CD4-positive, alpha-beta T cell treated with Interleukin-12 subunit alpha and Interleukin-12 subunit beta, for 1 hour (primary cell): ENCODE measurements around the gene SPATA33.
"Not testable (repeated sequence)": the region's sequence is repeated elsewhere in the genome, so short reads cannot be mapped to it uniquely, and the experiment has no call there.

Experiments used
- DNase-seq: peaks from one replicate; pipeline ENCODE4 v3.0.0-alpha.2; 2020

Gene SPATA33

DNA sequence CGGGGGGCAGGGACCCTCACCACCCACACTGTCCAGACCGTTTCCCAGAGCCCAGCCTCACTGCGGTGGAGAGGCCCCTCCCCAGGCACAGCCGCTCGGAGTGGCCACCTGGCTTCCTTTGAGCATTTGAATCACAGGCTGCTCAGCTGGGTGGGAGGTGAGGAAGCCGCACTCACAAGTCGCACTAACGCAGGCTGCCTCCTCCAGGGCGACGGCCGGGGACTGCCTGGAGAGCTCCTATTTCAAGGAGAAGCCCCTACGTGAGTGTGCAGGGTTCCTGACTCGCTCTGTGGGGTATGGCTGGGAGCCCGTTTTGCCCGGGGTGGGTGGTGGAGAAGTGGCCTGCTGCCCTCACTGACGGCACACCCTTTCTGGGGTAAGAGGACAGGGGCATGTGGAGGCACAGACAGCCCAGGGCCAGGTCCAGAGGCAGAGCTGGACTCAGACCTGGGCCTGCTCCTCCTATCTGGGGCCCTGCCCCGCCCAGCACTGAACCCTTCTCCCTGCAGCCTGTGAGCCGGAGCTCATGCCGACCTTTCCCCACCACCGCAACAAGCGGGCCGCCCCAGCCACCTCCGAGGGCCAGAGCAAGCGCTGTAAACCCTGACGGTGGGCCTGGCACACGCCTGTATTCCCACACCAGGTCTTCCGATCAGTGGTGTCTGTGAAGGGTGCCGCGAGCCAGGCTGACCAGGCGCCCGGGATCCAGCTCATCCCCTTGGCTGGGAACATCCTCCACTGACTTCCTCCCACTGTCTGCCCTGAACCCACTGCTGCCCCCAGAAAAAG, 37.6 kb downstream of the SPATA33 start:
- no peak for DNase-seq

DNA sequence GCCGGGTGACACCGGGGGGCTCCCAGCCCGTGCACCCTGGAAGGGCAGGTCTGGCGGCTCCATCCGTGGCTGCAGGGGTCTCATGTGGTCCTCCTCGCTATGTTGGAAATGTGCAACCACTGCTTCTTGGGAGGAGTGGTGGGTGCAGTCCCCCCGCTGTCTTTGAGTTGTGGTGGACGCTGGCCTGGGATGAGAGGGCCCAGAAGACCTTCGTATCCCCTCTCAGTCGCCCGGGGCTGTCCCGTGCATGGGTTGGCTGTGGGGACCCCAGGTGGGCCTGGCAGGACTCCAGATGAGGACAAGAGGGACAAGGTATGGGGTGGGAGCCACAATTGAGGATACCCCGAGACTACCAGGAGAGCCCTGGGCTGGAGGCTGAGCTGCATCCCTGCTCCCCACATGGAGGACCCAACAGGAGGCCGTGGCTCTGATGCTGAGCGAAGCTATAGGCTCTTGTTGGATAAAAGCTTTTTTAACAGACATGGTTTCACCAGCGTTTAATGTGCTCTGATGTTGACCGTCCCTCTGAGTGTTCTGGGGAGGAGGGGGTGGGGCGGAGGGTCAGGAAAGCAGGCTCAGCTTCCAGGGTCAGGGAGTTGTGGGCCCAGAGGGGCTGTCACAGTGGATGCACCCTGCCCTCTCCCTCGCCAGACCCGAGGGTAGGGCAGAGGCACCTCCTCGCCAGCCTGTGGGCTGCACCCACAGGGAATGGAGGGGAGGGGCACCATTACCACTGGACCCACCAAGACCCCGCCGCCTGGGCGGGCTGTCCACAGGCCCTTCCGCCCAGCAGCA, 38.4 kb downstream of the SPATA33 start:
- no peak for DNase-seq

DNA sequence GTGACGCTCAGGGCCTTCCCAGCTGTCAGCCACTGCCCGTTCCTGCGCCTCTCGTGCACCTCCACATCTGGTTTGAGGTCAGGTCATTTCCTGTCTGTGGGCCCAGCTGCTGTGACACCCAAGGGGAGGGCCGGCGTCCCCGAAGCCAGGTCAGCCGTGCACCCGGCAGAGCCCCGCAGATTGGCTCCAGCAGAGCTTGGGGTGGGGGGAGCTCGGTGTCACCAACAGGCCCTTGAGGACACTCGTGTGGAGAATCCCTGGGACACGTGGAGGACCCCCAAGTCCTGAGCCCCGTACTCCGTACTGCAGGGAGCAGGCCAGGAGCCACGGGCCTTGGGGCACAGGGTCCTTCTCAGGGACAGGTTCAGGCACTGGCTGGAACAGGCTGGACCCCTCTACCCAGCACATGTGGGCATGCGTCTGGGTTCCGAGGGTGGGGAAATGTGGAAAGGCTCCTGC, 39.1 kb downstream of the SPATA33 start:
- peak; percentile 60 for DNase-seq

DNA sequence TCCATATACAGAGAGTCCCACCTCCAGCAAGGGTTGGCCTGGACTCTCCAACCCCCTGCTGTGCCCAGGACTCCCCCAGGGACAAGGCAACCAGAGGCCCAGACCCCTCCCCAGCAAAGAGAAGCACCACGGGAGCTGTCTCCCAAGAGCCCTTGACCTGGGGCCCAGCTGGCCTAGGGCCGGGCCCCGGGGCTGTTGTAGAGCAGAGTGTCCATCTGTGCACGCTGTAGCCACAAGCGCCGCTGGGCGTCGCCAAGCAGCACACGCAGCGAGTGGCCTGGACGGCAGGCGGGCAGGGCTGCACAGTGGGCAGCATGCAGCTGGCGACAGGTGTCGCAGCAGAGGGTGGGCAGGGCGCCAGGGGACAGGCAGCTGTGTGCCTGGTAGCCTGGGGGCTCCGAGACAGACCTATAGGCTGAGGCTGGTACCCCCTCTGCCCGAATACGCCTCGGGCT, 39.6 kb downstream of the SPATA33 start:
- no peak for DNase-seq

DNA sequence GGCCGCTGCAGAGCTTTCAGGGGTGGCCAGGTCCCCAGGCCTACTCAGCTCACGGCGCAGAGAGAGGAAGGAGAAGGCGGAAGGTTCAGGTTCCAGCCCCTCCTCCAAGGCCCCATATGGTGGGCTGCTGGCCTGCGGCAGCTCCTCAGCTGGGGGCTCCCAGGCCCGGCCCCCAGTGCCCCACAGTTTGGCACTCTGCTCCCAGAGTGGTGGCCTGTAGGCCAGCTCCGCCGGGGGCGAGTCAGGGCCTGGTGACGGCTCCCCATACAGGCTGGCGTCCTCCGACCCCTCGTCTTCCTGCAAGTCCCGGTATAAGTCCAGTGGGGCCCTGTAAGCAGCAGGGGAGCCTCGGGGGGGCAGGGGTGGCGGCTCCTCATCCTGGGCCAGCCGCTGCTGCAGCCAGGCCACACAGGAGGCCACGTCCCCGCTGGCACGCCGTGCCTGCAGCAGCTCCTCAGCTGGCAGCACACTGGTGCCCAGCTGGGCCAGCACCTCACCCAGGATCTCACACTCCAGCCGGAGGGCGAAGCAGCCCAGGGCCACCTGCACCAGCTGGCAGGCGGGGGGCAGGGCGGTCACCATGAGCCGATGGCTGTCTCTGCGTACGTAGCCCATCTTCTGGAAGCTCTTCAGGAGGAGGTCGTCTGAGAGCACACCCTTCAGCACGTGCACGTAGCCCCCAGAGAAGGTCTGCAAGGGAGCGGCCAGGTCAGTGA, 40.1 kb downstream of the SPATA33 start:
- no peak for DNase-seq

DNA sequence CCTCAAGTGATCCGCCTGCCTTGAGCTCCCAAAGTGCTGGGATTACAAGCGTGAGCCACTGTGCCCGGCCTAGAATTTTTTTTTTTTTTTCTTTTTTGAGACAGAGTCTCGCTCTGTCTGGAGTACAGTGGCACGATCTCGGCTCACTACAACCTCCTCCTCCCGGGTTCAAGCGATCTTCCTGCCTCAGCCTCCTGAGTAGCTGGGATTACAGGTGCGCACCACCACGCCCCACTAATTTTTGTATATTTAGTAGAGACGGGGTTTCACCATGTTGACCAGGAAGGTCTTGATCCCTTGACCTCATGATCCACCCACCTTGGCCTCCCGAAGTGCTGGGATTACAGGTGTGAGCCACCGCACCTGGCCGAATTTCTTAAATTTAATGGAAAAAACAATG, 41.1 kb downstream of the SPATA33 start:
- not testable (repeated sequence) for DNase-seq

DNA sequence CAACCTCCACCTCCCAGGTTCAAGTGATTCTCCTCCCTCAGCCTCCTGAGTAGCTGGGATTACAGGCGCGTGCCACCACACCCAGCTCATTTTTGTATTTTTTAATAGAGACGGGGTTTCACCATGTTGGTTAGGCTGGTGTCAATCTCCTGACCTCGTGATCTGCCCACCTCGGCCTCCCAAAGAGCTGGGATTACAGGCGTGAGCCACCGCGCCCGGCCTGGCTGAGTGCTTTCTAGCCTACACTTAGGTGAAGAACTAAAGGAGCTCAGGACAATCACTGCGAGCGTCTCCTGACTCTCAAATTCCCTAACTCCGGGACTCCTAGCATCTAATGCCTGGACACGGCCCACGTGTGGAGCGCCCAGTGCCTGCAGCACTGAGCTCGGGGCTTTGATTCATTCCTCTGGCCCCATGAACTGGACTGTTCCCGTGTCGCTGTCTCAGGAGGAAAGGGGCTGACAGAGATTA, 42.0 kb downstream of the SPATA33 start:
- not testable (repeated sequence) for DNase-seq

DNA sequence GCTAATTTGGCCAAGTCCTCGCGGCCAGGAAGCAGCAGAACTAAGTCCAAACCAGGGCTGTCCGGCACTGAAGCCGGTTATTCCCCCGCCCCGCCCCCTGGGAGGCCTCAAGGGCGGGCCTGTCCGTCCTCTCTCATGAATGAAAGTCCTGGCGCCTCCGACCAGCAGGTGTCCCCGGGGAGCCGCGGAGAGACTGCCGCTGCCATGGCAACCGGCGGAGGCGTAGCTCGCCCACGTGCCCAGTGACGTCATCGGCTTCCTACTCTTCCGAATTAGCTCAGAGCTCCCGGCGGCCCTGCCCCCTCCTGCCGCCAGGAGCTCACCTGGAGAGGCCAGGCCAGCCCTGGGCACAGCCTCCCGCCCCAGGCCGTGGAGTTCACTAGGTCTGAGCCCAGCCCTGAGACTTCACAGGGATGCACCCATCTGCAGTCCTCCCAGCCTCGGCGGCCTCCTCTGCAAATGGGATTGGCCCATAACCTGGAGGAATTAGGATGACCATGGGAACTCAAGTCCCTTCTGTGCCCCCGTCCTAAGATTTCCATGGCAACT, 42.5 kb downstream of the SPATA33 start:
- peak; percentile 96 for DNase-seq

DNA sequence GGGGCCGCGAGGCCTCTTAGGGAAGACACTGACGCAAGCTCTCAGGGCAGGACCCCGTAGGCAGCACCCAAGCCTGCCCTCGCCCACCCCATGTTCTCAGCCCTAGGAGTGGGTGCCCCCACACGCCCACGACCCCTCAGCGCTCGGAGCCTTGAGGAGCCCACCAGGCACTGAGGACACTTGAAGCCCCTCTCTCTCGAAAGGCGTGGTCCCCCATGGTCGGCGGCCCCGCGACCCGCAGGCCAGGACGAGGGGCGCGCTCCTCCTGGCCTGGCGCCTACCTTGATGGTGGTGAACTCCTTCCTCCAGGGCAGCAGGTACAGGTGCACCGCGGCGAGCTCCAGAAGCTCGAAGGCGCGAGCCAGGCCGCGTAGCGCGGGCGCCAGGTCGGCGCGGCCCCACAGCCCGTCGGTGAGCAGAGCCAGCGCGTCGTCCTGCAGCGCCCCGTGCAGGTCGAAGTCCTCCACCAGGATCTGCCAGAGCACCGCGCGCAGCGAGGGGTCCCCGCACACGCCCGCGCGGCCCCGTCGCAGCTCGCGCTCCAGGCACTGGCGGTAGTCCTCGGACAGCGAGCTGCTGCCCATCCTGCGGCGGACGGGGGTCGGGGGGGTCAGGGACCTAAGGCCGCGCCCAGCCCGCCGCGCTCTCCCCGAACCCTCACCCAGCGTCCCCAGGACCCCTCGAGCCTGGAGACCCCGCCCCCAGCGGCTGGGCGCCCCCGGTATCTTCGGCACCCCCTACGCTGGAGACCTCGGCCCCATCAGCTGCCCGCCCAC, 43.2 kb downstream of the SPATA33 start:
- DNase-seq = peak; percentile 59

DNA sequence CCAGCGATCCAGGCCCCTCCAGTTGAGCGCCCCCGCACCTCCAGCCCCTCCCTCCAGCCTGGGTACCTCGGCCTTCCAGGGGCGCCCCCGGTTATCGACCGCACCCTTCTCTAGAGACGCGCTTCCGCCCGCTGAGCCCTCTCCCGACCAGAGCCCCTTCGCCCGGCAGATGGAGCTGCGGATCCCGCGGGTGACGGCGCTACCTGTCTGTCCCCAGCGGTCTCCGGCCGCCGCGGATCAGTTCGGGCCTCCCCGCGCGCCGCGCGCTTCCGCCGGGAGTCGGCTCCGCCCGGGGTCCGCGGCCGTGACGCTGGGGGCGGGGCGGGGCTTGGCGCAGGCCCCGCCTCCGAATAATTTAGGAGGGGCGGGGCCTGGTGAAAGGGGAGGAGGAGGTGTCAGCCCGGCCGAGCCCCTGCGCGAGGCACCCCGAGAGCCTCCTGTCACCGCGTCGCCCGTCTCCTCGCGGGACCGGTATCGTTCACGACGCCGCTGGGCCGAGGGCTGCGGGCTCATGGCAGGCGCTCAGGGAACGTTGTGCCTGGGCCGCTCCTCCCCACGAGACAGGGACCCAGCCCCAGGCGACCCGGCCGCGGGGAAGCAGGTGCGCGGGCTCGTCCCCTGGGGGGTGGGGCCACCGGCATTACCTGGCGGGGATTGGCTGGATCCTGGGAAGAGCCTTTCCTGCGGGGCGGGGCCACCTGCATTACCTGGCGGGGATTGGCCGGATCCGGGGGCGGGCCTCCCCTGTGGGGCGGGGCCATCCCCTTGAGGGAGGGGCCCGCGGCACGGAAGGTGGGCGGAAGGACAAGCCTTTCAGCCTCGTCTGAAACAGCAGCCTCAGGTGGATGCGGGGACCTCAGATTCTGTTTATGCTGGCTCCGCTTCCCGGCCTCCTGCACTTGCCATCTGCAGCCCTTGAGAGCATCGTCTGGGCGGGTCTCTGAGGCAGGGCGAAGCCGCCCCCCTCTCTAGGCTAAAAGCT, 44.1 kb downstream of the SPATA33 start, which contains the start of gene SPATA2L:
Gene SPATA2L (minus strand): TSS at position 281 of the 982 bp plus-strand sequence. CDS start 473 bp downstream, outside the sequence.
- peak; percentile 98 for DNase-seq

DNA sequence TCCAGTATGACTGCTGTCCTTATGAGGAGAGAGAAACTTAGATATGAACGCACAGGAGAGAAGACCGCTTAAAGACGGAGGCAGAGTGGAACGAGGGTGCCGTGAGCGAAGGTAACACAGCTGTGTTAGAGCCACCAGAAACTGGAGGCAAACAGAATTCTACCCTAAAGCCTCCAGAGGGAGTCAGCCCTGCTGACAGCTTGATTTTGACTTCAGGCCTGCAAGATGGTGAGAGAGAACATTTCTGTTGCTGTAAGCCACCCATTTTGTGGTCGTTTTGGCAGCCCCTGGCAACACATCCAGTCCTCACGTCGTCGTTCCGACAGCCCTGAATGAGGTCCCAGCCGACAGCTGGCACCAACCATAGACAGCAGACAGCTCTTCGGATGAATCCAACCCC, 46.6 kb downstream of the SPATA33 start:
- DNase-seq = no peak

DNA sequence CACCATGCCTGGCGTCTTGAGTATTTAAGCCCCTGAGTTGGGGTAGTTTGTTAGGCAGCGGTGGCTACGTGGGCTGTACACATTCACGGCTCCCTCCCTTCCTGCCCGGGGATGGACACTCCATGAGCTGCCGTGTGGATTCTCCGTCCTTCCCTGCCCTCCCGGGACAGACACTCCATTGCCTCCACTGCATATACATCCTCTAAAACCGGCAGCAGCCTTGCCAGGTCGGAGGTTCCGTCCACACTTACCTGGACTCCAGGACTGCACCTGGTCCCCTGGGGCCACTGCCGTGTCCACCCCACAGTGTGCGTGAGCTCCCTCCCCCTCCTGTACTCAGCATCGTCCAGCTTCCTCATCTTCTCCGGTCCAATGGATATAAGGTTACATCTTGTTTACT, 47.4 kb downstream of the SPATA33 start:
- no peak for DNase-seq

DNA sequence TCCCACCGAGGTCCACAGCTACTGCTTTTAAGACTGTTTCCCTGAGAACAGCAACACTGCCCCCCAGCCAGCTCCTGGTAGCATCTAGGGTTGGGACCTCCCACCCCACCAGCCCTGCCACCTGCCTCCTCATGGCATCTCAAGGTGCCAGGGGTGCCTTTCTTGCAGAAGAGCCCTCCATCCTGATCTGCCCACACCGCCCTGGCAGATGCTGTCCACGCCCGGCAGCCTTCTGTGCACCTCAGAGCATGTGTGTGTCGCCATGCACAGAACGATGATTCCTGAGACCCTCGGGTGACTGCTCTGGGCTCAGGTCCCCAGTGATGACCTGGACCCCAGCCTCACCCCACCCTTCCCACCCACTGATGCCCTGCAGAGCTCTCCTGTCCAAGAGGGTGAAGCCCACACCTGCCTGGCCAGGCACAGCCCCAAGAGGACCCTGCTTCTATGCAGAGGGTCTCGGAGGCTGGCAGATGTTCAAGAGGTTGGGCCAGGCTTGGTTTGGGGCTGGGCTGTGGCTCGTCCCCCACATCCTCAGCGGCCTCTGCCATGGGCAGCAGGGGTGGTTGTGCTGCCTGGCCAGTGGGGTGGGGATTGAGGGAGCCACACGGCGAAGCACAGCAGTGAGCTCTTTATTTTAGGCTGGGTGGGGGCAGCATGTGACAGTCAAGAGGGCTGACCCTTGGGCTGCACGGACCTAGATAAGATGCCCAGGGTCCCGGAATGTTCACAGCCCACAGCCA, 49.1 kb downstream of the SPATA33 start:
- no peak for DNase-seq

DNA sequence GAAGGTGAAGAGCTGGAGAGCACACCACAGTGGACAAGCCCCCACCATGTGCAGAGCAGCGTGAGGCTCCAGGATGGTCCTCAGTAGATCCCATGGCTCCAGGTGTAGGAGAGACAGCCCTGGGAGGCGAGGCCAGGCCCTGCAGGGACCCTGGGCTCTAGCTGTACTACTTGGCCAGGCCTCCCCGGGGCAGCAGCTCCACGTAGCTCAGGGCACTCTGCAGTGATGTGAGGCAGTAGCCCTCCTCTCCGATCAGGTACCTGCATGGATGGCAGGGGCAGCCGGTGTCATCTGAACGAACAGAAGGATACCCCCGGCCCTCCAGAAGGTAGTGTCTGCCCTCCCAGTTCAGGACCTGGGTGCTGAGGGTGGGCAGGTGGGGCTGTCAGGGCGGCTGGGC, 50.1 kb downstream of the SPATA33 start:
- no peak for DNase-seq

DNA sequence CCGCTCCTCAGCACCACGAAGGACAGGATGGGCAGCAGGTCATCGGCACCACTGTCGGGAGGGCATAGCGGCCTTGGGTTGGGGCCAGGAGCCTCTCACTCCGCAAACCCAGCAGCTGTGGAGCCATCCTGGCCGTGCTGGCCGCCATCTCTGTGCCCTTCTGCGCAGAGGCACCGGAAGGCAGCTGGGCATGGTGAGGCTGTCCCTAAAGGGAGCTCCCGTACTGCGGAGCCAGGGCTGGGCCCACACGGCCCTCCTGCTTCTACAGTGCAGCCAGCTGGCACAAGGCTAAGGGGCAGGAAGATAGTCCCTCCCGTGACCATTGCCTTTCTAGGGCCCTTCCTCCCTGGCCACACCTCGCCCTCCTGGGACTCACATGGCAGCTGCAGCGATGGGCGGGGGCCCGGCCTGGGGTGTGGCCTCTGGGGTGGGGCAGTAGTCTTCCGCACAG, 50.9 kb downstream of the SPATA33 start:
- DNase-seq = no peak

DNA sequence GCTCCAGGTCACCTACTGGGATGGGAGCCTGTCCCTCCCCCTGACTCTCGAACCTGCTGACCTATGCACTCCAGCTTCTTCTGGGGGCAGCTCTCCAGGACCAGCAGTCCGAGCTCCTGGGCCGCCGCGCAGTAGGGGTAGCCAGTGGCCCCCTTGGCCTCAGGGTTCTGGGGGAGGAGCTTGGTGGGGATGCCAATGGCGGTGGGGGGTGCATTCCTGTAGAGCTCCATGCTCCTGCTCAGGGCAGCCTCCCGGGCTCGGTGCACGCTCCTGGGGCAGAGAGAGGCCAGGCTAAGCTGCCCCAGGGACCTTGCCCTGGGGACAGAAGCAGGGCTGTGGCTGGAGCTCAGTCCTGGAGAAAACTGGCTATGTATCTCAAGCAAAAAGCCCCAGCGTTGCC, 51.5 kb downstream of the SPATA33 start:
- no peak for DNase-seq

DNA sequence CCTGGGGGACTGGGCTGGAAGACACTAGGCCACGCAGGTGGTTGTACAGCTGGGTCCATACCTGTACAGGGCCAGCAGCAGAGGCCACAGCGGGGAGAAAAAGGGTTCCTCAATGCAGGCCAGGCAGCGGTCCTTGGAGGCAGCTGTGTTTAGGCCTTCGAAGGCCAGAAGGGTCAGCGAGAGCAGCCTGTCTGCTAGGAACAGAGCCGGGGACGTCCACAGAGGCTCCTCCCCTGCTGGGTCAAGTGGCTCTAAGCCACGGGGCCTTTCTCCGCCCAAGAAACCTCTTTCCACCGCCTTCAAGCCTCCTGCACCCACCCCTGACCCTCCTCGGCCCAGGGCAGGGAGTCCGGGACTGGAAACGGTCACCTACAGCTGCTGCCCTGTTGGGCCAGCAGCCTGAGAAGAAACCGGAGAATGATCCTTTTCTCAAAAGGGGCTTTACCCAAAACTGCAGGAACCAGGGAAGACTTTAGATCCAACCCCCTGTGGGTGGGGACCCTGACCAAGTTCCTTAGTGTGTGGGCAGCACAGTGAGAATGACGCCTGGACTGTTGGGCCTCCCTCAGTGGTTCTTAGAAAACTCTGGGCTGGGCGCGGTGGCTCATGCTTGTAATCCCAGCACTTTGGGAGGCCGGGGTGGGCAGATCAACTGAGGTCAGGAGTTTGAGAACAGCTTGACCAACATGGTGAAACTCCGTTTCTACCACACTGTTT, 52.2 kb downstream of the SPATA33 start:
- DNase-seq = no peak

DNA sequence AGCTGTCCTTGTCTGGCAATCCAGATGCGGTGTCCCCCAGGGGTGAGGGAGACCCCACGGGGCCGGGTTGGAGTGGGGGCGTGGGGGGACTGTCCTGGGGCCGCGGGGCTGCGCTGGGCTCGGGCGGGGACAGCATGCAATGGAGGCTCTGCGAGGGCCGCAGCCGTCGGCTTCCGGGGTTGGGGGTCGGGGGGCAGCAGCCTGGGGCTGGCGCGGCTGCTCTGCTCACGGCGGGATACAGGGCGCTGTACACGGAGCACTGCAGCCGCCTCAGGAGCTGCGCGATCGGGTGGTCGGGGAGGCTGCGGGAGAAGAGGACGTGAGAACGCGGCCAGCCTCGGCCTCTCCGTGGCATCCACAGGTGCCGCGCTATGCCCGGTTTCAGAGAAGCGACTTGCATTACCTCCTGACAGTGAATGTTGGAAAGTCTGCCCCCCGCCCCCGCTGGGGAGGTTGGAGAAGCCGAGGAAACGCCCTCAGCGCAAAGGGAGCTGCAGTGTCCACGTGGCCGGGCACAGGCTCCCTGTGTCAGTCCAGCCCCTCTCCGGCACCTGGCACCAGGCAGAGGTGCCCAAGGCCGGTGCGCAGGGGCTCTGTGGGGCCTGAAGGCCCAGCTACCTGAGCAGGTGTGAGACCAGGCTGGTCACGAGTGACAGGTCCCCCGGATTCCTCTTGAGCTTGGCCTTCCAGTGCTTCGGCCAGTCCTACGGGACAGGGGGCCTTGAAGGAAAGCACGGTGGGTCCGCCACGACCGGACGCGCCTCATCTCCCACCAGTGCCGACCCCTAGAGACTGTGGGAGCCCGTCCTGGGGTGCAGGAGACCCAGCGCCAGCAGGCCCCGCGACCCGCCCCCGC, 53.3 kb downstream of the SPATA33 start:
- no peak for DNase-seq
